SK-N-SH treated with all-trans-retinoic acid at 6 μM for 48 hours (cell line): Measurements from ENCODE around the gene FLT3LG.
A peak's percentile ranks its signal among the peaks of the same experiment; 100 is the strongest.

ENCODE experiments used
- ATAC-seq: fragments of 200-7000 bp; cut with Tn5 transposase; 3 replicates; pipeline ENCODE4 v1.9.1; 2020; ENCODE audit warnings: mild to moderate bottlenecking, moderate library complexity
- ARNTL ChIP-seq: fragments of 450-650 bp; formaldehyde crosslinking; IDR thresholded peaks from 2 replicates; pipeline ENCODE4 v1.5.0; 2020; ENCODE audit warnings: low read depth, mild to moderate bottlenecking, moderate library complexity, borderline replicate concordance
- BACH2 ChIP-seq: fragments of 250-450 bp; sonication (Bioruptor Pico); IDR thresholded peaks from 2 replicates; pipeline ENCODE4 v1.9.0; 2021; ENCODE audit warnings: mild to moderate bottlenecking, borderline replicate concordance
- CREB5 ChIP-seq: fragments of 250-450 bp; sonication (Bioruptor Pico); IDR thresholded peaks from 2 replicates; pipeline ENCODE4 v1.5.1; 2020; ENCODE audit warnings: low read depth, mild to moderate bottlenecking, moderate library complexity
- CSDC2 ChIP-seq: fragments of 250-450 bp; sonication (Bioruptor Pico); IDR thresholded peaks from 2 replicates; pipeline ENCODE4 v1.5.0; 2020; ENCODE audit warnings: mild to moderate bottlenecking, moderate library complexity
- ESRRG ChIP-seq: fragments of 250-450 bp; sonication (Bioruptor Pico); IDR thresholded peaks from 2 replicates; pipeline ENCODE4 v1.6.1; 2021; ENCODE audit warnings: mild to moderate bottlenecking
- GLIS3 ChIP-seq: fragments of 250-450 bp; sonication (Bioruptor Pico); IDR thresholded peaks from 2 replicates; pipeline ENCODE4 v1.5.0; 2020; ENCODE audit warnings: mild to moderate bottlenecking, moderate library complexity
- ISL1 ChIP-seq: fragments of 250-450 bp; sonication (Bioruptor Pico); IDR thresholded peaks from 2 replicates; pipeline ENCODE4 v2.1.2; 2022; ENCODE audit warnings: mild to moderate bottlenecking, moderate library complexity
- OSR1 ChIP-seq: fragments of 250-450 bp; sonication (Bioruptor Pico); IDR thresholded peaks from 2 replicates; pipeline ENCODE4 v1.8.0; 2022; ENCODE audit warnings: moderate library complexity, mild to moderate bottlenecking, inconsistent platforms
- PATZ1 ChIP-seq: fragments of 250-450 bp; sonication (Bioruptor Pico); IDR thresholded peaks from 2 replicates; pipeline ENCODE4 v1.8.0; 2020; ENCODE audit warnings: mild to moderate bottlenecking, moderate library complexity, borderline replicate concordance
- RARB ChIP-seq: fragments of 250-450 bp; sonication (Bioruptor Pico); IDR thresholded peaks from 2 replicates; pipeline ENCODE4 v1.8.0; 2021; ENCODE audit warnings: mild to moderate bottlenecking, moderate library complexity
- TOX ChIP-seq: fragments of 250-450 bp; sonication (Bioruptor Pico); IDR thresholded peaks from 2 replicates; pipeline ENCODE4 v1.8.0; 2021; ENCODE audit warnings: mild to moderate bottlenecking, moderate library complexity, borderline replicate concordance
- ZC3H10 ChIP-seq: fragments of 250-450 bp; sonication (Bioruptor Pico); IDR thresholded peaks from 2 replicates; pipeline ENCODE4 v1.5.1; 2021; ENCODE audit warnings: mild to moderate bottlenecking, moderate library complexity
- ZFP3 ChIP-seq: fragments of 250-450 bp; sonication (Bioruptor Pico); IDR thresholded peaks from 2 replicates; pipeline ENCODE4 v1.5.0; 2020; ENCODE audit warnings: mild to moderate bottlenecking, moderate library complexity
- ZNF565 ChIP-seq: fragments of 450-650 bp; formaldehyde crosslinking; conservative IDR thresholded peaks from 2 replicates; pipeline ENCODE4 v1.5.0; 2020; ENCODE audit warnings: low read depth, mild to moderate bottlenecking, moderate library complexity
- ZNF70 ChIP-seq: fragments of 450-650 bp; formaldehyde crosslinking; IDR thresholded peaks from 2 replicates; pipeline ENCODE4 v1.5.0; 2020; ENCODE audit warnings: mild to moderate bottlenecking, moderate library complexity
- ZNF8 ChIP-seq: fragments of 450-650 bp; formaldehyde crosslinking; IDR thresholded peaks from 2 replicates; pipeline ENCODE4 v1.5.0; 2020; ENCODE audit warnings: mild to moderate bottlenecking, moderate library complexity
- TF ChIP-seq, protein P1 (sequence below): fragments of 250-450 bp; sonication (Bioruptor Pico); IDR thresholded peaks from 2 replicates; pipeline ENCODE4 v1.5.1; 2021; ENCODE audit warnings: mild to moderate bottlenecking, moderate library complexity
- TF ChIP-seq, protein P2 (sequence below): fragments of 250-450 bp; sonication (Bioruptor Pico); IDR thresholded peaks from 2 replicates; pipeline ENCODE4 v1.5.0; 2020; ENCODE audit warnings: mild to moderate bottlenecking, moderate library complexity
- TF ChIP-seq, protein P3 (sequence below): fragments of 250-450 bp; sonication (Bioruptor Pico); IDR thresholded peaks from 2 replicates; pipeline ENCODE4 v1.8.0; 2021; ENCODE audit warnings: low read depth, mild to moderate bottlenecking, moderate library complexity, borderline replicate concordance

FLT3LG gene

GRCh38 chr19:49465371-49465770 lies 8.6 kb upstream of the FLT3LG start:
- ATAC-seq: no peak
- TF ChIP-seq RARB: no peak
- TF ChIP-seq, protein P1, sequence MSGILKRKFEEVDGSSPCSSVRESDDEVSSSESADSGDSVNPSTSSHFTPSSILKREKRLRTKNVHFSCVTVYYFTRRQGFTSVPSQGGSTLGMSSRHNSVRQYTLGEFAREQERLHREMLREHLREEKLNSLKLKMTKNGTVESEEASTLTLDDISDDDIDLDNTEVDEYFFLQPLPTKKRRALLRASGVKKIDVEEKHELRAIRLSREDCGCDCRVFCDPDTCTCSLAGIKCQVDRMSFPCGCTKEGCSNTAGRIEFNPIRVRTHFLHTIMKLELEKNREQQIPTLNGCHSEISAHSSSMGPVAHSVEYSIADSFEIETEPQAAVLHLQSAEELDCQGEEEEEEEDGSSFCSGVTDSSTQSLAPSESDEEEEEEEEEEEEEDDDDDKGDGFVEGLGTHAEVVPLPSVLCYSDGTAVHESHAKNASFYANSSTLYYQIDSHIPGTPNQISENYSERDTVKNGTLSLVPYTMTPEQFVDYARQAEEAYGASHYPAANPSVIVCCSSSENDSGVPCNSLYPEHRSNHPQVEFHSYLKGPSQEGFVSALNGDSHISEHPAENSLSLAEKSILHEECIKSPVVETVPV (CRISPR knock-in tag): no peak
- no peak for TF ChIP-seq ARNTL (CRISPR knock-in tag)
- TF ChIP-seq BACH2 (CRISPR knock-in tag): no peak
- TF ChIP-seq CREB5 (CRISPR knock-in tag): no peak
- no peak for TF ChIP-seq ZNF565 (CRISPR knock-in tag)
- no peak for TF ChIP-seq ZNF8
- TF ChIP-seq ZC3H10 (CRISPR knock-in tag): no peak
- TF ChIP-seq, protein P2, sequence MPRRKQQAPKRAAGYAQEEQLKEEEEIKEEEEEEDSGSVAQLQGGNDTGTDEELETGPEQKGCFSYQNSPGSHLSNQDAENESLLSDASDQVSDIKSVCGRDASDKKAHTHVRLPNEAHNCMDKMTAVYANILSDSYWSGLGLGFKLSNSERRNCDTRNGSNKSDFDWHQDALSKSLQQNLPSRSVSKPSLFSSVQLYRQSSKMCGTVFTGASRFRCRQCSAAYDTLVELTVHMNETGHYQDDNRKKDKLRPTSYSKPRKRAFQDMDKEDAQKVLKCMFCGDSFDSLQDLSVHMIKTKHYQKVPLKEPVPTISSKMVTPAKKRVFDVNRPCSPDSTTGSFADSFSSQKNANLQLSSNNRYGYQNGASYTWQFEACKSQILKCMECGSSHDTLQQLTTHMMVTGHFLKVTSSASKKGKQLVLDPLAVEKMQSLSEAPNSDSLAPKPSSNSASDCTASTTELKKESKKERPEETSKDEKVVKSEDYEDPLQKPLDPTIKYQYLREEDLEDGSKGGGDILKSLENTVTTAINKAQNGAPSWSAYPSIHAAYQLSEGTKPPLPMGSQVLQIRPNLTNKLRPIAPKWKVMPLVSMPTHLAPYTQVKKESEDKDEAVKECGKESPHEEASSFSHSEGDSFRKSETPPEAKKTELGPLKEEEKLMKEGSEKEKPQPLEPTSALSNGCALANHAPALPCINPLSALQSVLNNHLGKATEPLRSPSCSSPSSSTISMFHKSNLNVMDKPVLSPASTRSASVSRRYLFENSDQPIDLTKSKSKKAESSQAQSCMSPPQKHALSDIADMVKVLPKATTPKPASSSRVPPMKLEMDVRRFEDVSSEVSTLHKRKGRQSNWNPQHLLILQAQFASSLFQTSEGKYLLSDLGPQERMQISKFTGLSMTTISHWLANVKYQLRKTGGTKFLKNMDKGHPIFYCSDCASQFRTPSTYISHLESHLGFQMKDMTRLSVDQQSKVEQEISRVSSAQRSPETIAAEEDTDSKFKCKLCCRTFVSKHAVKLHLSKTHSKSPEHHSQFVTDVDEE (CRISPR knock-in tag): no peak
- TF ChIP-seq TOX (CRISPR knock-in tag): no peak
- TF ChIP-seq GLIS3 (CRISPR knock-in tag): no peak

DNA sequence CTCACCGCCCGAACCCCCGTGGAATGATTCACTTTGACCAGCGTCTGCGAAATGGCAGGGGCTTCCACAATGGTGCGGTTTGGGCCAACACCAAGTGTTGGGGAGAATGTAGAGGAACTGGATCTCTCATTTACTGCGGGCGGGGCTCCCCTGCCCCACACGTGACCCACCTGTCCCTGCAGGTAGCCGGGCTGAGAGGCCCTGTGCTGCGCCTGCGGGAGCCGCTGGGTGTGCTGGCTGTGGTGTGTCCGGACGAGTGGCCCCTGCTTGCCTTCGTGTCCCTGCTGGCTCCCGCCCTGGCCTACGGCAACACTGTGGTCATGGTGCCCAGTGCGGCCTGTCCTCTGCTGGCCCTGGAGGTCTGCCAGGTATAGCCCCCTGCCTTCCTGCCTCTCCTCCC lies 5.8 kb upstream of the FLT3LG start:
- ATAC-seq: no peak
- TF ChIP-seq, protein P3, sequence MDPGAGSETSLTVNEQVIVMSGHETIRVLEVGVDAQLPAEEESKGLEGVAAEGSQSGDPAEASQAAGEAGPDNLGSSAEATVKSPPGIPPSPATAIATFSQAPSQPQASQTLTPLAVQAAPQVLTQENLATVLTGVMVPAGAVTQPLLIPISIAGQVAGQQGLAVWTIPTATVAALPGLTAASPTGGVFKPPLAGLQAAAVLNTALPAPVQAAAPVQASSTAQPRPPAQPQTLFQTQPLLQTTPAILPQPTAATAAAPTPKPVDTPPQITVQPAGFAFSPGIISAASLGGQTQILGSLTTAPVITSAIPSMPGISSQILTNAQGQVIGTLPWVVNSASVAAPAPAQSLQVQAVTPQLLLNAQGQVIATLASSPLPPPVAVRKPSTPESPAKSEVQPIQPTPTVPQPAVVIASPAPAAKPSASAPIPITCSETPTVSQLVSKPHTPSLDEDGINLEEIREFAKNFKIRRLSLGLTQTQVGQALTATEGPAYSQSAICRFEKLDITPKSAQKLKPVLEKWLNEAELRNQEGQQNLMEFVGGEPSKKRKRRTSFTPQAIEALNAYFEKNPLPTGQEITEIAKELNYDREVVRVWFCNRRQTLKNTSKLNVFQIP (CRISPR knock-in tag): no peak
- TF ChIP-seq, protein P2 (CRISPR knock-in tag): no peak
- TF ChIP-seq ZFP3 (CRISPR knock-in tag): no peak
- TF ChIP-seq ZNF565 (CRISPR knock-in tag): no peak
- no peak for TF ChIP-seq TOX (CRISPR knock-in tag)
- no peak for TF ChIP-seq GLIS3 (CRISPR knock-in tag)
- TF ChIP-seq ZNF70 (CRISPR knock-in tag): no peak
- no peak for TF ChIP-seq PATZ1 (CRISPR knock-in tag)

DNA sequence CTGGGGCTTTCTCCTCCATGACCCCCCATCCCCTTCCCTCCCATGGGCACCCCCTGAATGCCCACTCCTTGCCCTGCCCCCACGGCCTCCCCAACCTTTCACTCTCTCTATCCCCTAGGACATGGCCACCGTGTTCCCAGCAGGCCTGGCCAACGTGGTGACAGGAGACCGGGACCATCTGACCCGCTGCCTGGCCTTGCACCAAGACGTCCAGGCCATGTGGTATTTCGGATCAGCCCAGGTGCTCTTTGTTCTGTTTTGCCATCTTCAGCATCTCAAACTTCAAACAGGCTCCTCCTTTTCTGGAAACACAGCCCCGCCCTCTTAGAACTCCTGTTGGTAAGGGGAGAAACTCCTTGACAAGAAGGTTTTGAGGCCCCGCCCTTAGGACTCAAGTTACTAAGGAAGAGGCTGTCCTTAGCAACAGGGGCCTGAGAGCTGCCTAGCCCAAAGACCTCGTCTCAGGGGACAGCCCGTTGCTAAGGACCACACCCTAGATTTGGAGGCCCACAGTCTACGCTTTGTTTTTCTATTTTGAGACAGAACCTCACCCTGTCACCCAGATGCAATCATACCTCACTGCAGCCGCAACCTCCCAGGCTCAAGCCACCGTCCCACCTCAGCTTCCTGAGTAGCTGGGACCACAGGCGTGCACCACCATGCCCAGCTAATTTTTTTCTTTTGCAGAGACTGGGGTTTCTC lies 5.1 kb upstream of the FLT3LG start:
- ATAC-seq: peak; percentile 18; the same call in 1 of the 3 replicates
- TF ChIP-seq, protein P2 (CRISPR knock-in tag): no peak
- no peak for TF ChIP-seq ESRRG (CRISPR knock-in tag)
- TF ChIP-seq OSR1: no peak
- no peak for TF ChIP-seq CSDC2
- no peak for TF ChIP-seq ZC3H10 (CRISPR knock-in tag)
- TF ChIP-seq ISL1 (CRISPR knock-in tag): no peak
- TF ChIP-seq BACH2 (CRISPR knock-in tag): no peak
- TF ChIP-seq ZNF8: no peak
- TF ChIP-seq RARB: no peak
- TF ChIP-seq, protein P3 (CRISPR knock-in tag): no peak
